Measurements from ENCODE around the gene XBP1. TPM values are rescaled to one million over a fixed set of nuclear protein-coding genes. Genes with fewer than 3 reads are reported as not detected.

XBP1 gene
- total and polyA plus RNA-seq, 2 of the 13 experiments (the other 11 are each of a cell fraction or from before 2014, with no cell fraction given) = 416 to 427 TPM

- TF ChIP-seq ZNF609 (CRISPR knock-in tag; IDR thresholded peaks at IDR 0.05; ENCODE audit: borderline replicate concordance) (no peak), ZFP1 (CRISPR knock-in tag; IDR thresholded peaks at IDR 0.05) (no peak), HMGXB3 (CRISPR knock-in tag; IDR thresholded peaks at IDR 0.05; ENCODE audit: borderline replicate concordance) (no peak), ZBTB42 (CRISPR knock-in tag; IDR thresholded peaks at IDR 0.05) (0 out of 2 replicates have a peak, but pooled peaks have one; percentile 57), MED8 (CRISPR knock-in tag; IDR thresholded peaks at IDR 0.05; ENCODE audit: insufficient replicate concordance) (peak; percentile 82), KLF11 (CRISPR knock-in tag; IDR thresholded peaks at IDR 0.05) (0 out of 2 replicates have a peak, but pooled peaks have one; percentile 47), PLRG1 (conservative IDR thresholded peaks at IDR 0.05) (no peak), ELF3 (CRISPR knock-in tag; IDR thresholded peaks at IDR 0.05) (peak; percentile 80), ZBED4 (CRISPR knock-in tag; IDR thresholded peaks at IDR 0.05; ENCODE audit: borderline replicate concordance) (peak; percentile 86; the same call in 1 of the 2 replicates), HNF1B (CRISPR knock-in tag; IDR thresholded peaks at IDR 0.05) (peak; percentile 49; the same call in 1 of the 2 replicates), CREB1 (IDR thresholded peaks at IDR 0.05) (no peak), CREB1 (CRISPR knock-in tag; IDR thresholded peaks at IDR 0.05) (peak; percentile 52; the same call in 1 of the 2 replicates)
Observed at GRCh38 chr22:28801845-28802594, 1.7 kb upstream of the XBP1 start (continued).

Data from HepG2 (cell line).